ENCODE measurements around the gene TENT4A.
A peak's percentile ranks its signal among the peaks of the same experiment; 100 is the strongest.
"Not testable (repeated sequence)": the region's sequence is repeated elsewhere in the genome, so short reads cannot be mapped to it uniquely, and the experiment has no call there.

TENT4A gene

GRCh38 chr5:6713274-6714225 lies at the start of gene TENT4A:
Gene TENT4A, plus strand, starts transcription at chr5:6713432. Its CDS starts 552 bp downstream, at chr5:6713984.
- peak; percentile 24 for DNase-seq

GRCh38 chr5:6666762-6667161 lies 46.5 kb upstream of the TENT4A start:
- no peak for DNase-seq

DNA sequence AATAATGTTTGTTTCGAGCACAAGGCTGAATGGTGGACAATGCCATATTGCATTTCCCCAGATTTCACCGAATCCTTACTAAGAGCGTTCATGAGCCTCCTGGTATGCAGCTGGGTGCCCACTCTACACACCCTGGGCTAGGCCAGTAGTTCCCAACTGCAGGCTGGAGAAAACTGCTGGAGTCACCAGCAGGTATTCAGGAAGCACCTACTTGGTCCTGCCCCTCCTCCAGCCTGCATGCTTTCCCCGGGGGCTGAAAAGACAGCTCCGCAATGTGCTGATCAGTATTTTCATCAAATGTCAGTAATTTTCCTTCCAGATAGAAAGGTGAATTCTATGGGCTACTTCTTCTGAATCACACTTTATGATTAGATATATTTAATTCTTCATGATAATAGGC lies 45.6 kb upstream of the TENT4A start:
- DNase-seq = no peak

- DNase-seq = not testable (repeated sequence)
These were observed 44.5 kb upstream of the TENT4A start for GRCh38 chr5:6668717-6669116.

DNA sequence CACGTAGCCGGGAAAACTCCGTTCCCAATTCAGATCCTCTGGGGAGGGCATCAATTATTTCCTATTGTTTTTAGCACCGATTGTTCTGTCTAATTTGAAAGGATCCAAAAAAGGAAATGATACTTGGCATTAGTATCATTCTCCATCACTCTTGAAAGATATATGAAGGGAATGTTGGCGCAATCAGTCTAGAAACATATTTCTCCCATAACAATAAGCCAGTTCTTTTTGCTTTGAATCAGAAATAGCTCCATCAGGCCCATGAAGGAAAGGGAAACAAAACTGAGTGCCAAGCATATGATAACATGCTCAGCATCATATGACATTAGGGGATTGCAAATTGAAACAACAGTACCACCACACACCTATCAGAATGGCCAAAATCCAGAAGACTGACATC lies 40.2 kb upstream of the TENT4A start:
- no peak for DNase-seq

DNA sequence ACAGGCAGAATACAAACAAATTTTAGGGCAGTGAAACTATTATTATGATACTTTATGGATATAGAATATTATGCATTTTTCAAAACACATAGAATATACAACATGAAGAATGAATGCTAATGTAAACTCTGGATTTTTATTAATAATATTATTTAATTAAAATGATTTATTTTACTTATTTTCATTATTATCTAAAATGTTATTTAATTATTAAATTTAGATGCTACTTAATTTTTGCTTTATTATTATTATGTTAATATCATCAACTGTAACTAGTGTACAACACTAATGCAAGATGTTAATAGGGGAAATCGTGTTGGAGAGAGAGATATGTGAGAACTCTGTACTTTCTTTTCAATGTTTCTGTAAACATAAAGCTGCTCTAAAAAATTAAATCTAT lies 39.3 kb upstream of the TENT4A start:
- DNase-seq = no peak

DNA sequence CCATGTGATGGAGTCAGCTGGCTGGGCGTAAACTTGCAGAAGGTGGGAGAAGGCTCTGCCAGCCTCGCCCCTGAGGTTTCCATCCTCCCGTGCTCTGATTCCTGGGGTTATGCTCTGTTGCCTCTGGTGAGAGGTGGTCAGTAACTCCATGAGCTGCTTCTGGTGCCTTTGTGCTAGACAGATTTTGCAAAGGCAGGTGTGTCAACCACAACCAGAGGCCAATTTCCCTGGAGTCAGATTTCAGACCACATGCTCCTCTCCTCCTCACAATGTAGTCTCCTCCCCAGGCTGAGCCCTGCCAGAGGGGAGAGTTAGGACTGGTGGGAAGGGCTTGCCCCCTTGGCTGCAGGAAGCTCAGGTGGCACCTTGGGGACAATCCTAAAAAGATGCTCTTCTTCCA lies 38.8 kb upstream of the TENT4A start:
- no peak for DNase-seq

- no peak for DNase-seq
These were observed 38.3 kb upstream of the TENT4A start for GRCh38 chr5:6674886-6675285.

GRCh38 chr5:6675784-6676491 lies 37.3 kb upstream of the TENT4A start:
- no peak for DNase-seq

DNA sequence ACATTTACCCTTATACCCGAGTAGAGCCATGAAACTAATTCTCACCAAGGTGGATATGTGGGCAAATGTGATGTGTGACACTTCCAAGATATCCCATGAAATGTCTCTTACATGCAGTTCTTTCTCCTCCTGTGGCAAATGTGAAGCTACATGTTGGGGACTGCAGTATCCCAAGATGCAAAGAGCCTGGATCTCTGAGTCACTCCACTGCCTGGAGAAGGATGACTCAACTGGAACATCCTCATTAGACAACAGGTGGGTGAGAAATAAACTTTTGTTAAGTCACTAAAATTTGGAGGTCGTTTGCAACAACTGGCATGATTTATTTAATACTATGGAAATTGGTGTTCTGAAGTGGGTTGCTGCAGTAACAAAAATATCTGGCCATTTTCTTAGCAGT lies 36.5 kb upstream of the TENT4A start:
- DNase-seq = no peak

- DNase-seq = no peak
These were observed 34.8 kb upstream of the TENT4A start for GRCh38 chr5:6678385-6678784.

GRCh38 chr5:6680922-6681321 lies 32.3 kb upstream of the TENT4A start:
- DNase-seq = no peak

- no peak for DNase-seq
These were observed 31.6 kb upstream of the TENT4A start for GRCh38 chr5:6681682-6682081.

DNA sequence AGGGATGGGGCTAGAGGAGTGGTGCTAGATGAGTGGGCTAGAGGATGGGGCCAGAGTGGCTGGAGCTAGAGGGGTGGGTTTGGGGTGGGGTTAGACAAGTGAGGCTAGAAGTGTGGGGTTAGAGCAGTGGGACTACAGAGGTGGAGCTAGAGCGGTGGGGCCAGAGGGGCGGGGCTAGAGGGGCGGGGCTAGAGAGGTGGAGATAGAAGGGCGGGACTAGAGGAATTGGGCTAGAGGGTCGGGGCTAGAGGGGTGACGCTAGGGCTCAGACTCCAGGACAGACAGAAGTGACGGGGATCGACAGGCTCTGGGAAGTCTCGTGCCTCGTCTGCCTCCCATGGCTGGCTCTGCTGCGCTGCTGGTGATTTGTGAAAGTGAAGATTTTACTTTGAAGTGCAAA lies 31.0 kb upstream of the TENT4A start:
- DNase-seq = no peak

- DNase-seq = no peak
These were observed 30.0 kb upstream of the TENT4A start for GRCh38 chr5:6683241-6683640.

DNA sequence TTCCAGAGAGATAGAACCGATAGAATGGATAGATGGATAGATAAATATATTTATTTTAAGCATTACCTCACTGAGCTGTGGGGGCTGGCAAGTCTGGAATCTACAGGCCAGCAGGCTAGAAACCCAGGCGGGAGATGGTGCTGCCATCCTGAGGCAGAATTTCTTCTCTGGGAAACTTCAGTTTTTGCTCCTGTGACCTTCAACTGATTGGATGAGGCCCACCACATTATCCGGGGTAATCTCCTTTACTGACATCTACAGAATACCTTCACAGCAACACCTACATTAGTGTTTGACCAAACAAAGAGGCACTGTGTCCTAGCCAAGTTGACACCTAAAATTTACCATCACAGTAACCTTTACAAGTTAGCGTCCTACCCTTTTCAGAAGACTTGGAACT lies 29.2 kb upstream of the TENT4A start:
- no peak for DNase-seq

GRCh38 chr5:6686501-6686900 lies 26.7 kb upstream of the TENT4A start:
- no peak for DNase-seq

DNA sequence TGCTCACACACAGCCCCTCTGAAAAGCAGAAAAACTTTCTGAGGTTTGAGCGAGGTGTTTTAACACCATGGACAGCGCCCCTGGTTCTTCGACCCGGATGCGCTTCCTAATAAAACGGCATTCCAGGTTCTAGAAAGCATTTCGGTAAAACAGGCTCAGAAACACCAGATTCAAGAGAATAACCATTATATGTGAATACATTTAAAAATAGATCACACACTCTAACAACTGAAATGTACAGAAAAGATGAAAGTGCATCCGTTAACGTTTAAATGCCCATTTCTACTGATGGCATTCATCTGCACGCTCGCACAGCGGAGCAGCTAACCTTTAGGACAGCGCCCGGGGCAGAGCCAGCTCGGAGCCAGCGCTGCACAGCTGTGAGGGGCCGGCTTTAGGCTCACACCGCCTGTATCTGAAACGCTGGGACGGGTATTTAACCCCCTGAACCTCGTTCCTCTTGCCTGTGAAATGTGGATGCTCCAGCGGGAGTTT lies 26.3 kb upstream of the TENT4A start:
- no peak for DNase-seq

GRCh38 chr5:6687505-6687904 lies 25.7 kb upstream of the TENT4A start:
- DNase-seq = no peak

DNA sequence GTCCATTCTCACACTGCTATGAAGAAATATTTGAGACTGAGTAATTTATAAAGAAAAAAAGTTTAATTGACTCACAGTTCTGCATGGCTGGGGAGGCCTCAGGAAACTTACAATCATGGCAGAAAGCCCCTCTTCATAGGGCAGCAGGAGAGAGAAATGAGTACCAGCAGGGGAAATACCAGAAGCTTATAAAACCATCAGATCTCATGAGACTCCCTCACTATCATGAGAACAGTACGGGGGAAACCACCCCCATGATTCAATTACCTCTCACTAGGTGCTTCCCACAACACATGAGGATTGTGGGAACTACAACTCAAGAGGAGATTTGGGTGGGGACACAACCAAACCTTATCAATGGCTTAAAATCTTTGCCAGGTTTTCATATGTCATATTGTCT lies 20.3 kb upstream of the TENT4A start:
- no peak for DNase-seq

GRCh38 chr5:6698696-6699095 lies 14.5 kb upstream of the TENT4A start:
- no peak for DNase-seq

DNA sequence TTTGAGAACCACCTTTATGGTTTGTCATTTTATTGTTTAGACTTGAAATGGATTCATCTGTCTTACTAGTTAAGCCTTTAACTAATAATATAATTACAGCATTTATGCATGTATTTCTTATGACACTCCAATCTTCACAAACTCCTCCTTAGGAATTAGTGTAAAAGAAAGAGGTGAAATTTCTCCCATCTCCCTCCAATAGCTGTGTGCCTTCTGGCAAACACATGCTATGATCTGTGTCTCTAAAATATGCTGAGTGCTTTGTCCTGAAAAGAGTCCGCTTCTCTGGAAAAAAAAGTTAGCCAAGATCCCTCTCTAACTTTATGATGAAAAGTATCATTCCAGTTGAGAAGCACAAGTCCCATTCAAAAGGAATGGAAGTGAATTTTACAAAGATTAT lies 13.9 kb upstream of the TENT4A start:
- DNase-seq = no peak

DNA sequence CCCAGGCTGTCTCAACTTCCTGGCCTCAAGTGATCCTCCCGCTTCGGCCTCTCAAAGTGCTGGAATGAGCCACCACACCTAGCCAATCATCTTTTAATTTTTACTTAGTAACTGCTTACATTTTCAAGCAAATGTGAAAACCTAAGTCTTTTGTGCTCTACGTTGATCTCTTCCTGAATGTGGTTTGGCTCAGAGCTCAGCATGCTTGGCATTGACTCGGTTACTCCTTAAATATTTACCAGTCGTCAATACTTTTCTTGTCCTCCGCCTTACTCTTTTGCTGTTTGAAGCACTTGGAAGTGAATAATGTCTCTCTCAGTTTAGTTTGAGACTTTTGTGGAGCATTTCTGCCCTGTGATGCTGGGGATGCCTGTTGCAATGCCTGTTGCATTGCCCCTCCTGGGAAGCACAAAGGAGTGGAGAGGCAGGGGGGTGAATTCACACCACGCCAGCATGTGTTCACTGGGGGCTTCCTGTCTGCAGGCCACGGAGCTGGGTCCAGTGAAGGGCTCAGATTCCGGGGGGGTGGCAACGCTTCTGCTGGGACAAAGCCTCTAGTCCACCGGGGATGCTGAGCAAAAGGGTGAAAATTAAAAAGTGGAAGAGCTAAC lies 13.1 kb upstream of the TENT4A start:
- DNase-seq = no peak

Measured in CD4-positive, alpha-beta T cell treated with Interleukin-21 for 1 hour (primary cell).